NOMO-1 treated with dmso at 0.1 percent for 144 hours (cell line): ENCODE results near the gene TMEM179.
A peak's percentile ranks its signal among the peaks of the same experiment; 100 is the strongest.

ENCODE experiments used
- DNase-seq: peaks from one replicate; lab custom pipeline; 2025; ENCODE audit not compliant: unreplicated experiment; lab: John Stamatoyannopoulos, UW

Gene TMEM179

DNA sequence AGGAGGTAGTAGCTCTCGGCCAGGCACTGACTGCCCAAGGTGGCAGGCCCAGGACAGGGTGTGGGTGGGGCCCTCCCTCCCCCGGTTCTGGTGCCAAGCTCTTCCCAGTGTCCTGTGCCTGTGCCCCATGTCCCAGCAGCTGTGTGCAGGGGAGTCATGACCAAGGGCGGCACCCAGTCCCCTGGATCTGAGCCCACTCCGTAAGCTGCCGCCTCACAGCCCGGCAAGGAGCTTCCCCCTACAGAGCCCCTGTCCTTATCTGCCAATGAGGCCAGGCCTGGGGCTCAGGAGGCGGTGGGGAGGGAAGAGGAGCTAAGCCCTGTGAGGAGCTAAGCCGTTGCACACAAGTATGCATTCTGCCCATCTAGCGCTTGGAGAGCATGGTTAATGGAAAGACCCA, 30.6 kb downstream of the TMEM179 start:
- DNase-seq: no peak

DNA sequence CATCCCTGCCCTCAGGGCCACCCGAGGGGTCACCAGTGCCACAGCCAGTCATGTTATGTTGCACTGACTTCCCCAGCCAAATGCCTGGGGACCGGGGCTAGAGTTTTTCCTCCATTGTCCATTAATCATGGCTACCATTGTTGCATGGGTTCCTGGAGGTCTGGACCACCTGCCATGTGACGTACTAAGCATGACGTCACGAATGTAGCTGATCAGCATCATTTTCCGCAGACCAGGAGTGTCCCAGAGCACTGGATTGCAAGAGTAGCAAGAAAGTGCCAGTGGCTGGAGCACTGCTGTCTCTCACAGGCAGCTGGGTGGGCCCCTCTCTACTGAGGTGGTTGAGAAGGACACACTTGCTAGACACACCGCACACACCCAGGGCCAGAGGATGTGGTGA, 31.9 kb downstream of the TMEM179 start:
- no peak for DNase-seq

DNA sequence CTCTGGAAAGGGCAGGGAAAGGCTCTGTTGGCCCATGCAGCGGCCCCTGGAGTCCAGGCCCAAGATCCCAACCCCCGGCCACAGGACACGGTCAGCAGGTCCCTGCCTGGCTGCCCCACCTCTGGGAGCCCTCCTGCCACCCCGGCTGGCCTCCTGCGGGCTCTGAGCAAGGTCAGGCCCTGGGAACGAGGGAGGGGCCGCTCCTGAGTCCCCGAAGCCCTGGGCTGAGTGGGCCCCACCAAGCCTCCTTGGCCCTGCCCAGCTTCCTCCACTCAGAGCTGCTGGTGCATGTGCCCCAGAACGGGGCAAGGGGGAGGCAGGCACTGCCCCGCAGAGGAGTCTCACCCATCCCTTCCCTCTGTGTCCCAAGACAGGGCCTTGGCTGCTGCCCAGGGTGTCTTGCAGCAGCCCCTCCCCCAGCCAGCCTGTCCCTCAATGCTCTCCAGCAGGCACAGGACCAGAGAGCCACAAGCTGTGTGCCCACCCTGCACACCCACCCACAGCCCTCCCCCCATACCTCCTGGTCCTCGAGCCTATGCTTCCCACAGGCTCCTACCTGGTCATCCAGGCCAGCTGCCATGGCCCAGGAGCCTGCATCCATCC, 32.4 kb downstream of the TMEM179 start:
- no peak for DNase-seq

DNA sequence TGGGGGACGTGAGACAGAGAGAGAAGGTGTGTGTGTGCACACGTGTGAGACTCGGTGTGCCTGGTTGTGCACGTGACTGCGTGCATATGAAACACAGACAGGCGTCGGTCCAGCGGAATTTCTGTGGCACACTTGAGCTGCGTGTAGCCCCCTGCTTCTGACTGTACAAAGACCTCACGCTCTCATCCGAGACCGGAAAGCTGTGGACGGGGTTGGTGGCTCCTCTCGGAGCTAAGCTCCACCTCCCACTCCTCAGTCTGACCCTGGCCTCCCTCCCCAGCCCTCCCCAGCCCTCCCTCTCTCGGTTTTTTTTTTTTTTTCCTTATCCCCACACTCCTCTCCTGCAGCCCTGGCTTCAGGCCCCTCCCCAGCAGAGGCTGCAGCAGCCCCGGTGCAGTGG, 33.3 kb downstream of the TMEM179 start:
- no peak for DNase-seq

DNA sequence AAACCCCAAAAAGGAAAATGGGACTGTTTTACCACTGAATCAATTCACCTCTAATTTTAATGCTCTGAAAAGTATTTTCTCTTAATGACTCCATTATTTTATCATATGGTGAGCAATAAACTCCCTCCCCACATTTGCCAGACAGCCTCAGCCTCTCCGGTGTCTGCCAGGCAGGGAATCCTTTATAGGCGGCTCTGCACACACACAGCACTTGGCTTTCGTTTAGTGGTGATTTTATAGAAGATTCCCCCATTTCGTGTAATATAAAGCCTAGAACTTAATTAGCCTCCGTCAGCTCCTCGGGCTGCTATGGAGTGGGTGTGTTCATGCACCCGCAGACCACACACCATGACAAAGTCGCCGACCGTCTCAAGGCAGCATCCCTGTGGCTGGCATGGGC, 35.1 kb downstream of the TMEM179 start:
- DNase-seq: no peak

DNA sequence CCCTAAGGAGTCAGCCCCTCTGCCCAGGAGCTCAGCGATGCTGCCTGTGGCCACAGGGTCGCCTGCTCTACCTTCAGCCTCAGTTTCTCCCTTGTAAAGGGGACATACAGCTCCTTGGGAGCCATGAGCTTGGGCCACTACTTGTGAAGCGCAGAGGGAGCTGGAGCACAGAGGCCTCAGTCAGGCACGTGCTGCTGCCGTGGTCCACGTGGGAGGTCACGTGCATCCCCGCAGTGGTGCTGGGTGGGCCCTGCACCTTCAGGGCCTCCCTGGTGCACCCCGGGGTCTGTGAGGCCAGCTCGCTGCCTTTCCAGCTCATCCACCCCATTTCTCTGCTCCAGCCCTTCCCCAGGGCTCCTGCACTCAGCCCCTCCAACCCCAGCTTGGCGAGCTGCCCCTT, 36.0 kb downstream of the TMEM179 start:
- DNase-seq: no peak

DNA sequence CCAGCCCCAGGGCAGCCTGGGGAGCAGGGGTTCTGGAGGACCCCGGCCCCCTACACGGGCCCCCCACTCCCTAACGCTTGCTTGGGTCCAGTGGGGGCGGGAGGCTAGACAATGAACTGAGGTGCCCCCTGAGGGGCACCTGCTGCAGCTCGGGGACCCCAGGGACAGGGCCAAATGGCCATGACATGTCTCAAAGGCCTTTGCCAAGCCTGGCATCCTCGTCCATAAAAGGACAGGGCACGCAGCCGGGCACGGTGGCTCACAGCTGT, 36.7 kb downstream of the TMEM179 start:
- DNase-seq: no peak

DNA sequence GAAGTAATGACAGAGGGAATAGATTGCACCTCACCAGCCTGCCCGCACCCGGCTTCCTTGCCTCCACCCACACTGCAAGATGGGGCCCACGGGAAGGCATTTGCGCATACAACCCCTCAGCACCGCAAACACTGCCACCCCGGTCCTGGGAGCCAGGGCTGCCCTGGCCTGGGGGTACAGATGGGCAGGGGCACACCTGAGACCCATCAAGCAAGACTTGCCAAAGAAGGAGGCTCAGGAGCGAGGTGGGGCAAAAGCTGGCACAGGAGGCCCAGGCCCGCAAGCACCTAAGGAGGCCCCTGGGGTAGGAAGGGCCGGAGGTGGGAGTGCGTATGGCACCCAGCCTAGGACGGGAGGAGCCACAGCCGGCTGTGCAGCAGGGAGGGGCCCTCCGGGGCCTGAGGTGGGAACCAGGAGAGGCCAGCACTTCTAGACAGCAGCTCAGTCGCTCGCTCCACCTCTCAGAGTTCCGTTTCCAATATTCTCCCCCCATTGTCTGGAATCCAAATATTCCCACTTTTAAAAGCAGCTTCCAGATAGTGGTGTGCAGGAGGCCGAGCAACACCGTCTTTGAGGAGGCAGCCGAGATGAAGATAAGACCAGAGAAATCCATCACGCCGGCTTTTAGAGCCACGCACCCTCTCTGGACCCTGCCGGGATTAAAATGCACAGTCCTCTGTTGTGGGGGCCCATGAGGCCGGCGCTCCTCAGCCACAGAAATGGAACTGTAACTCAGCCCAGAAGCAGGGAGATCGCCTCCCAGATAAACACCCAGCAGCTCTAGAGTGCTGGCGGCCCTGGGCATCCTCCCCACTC, 37.2 kb downstream of the TMEM179 start:
- no peak for DNase-seq

DNA sequence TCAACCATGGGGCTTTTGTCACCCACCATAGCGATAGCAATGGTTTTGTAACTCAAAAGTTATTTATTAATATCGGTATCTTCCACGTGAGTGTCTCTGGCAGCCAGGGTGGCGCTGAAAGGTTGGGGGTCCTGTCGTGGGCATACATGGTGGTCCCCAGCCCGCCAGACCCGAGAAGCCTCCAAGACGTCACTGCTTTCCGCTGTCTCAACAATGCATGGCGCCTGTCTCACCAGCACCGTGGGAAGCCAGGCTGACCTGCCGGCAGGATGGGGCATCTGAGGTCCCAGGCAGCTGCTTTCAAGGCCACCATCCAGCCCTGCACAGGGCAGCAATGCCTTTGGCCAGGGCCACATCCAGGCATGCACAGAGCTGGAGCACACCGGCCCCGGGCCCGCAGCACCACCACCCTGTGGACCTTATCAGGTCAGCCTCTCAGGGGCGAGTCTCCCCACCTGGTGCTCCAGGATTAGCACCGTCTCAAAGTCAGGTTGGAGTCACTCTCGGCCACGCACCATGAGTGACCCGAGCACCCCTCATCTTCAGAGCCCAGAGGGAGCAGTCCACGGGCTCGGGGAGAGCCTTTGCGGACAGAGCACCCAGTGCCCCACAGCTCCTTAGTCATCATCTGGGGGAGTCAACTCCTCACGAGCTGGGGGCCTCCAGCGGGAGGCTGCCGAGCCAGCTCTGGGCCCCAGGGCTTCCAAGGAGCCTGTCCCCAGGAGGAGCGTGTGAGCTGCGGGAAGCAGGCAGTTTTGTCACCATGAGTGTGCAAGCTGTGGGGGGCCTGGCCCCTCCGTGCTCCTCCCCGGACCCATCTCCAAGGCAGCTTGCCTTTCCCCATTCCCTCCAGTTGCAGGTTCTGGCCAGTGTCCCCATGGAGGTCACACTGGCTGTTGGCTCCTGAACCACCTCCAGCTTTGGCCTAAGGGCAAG, 39.6 kb downstream of the TMEM179 start:
- no peak for DNase-seq

DNA sequence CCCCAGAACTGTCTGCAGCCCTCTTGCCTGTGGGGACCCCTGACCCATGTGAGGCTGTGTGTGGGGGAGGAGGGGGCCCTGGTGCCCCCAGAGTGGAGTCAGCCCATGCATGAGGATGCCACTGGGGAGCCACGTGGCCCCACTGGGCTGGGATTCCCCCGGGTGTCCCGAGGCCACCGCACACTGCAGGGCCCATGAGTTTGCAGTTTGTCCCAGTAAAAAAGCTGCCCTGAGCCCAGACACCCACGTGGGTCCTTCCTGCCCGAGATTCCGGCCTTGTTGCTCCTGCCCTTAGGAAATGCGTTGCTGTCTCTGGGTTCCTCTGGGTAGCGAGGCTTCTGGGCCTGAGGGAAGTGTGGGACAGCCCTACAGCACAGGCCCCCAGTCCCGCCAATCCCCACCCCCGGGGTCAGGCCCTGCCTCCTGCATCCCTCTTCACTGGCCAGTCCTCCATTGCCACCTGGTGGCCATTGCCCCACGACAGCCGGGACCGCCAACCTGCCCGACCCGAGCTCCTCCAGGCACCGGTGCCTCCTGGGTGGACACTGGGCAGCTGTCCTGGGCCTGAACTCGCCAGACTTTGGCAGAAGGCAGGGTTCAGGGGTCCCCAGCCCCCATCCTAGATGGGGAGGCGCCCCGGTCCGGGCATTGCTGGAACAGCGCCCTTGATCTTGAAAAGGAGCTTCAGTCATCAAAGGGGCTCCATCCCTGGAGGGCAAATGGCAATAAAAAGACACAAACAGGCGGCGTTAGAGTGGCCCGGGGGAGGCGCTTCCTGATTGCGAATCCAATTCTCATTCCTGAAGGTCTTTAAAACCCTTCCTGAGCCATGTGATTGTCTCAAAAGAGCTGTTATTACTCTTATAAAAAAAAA, 40.6 kb downstream of the TMEM179 start:
- DNase-seq: peak; percentile 7

DNA sequence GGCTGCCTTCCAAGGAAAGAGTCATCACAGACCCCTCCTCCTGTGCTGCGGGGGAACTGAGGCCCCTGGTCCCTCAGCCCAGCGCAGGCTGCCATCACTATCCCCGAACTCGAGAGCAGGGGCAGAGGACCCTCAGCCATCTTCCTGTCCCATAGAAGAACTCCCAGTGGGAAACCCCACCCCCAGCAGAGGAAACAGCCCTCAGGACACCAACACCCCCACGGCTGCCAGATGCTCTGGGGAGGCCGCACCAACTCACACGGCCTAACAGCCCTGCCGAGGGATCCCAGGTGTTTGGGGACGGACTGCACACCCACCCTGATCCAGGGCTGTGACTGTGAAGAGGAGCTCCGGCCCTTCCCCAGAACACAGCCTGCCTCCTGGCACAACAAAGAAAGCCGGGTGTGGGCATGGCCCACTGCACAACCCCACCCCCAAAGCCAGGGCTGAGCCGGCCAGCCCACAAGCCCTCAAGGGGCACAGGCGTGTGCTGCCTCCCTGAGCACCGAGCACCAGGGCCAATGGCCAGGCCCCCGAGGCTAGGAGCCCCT, 41.3 kb downstream of the TMEM179 start:
- no peak for DNase-seq

DNA sequence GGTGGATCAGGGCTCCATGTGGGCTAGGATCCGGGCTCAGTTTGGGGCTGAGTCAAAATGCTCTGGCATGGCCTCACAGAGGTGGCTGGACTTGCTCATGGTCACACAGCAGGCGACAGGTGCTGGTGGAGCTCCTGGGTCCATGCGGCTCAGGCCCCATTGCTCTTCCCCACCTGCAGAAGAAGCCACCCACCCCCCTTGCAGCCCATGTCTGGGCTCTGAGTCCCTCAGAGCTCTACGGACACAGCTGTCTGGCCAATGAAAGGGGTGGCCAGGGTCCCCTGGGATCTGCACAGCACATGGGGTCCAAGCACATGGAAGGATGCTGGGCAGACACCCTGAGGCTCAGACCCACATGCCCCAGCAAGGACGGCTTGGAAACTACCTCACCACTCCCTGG, 42.0 kb downstream of the TMEM179 start:
- DNase-seq: no peak

DNA sequence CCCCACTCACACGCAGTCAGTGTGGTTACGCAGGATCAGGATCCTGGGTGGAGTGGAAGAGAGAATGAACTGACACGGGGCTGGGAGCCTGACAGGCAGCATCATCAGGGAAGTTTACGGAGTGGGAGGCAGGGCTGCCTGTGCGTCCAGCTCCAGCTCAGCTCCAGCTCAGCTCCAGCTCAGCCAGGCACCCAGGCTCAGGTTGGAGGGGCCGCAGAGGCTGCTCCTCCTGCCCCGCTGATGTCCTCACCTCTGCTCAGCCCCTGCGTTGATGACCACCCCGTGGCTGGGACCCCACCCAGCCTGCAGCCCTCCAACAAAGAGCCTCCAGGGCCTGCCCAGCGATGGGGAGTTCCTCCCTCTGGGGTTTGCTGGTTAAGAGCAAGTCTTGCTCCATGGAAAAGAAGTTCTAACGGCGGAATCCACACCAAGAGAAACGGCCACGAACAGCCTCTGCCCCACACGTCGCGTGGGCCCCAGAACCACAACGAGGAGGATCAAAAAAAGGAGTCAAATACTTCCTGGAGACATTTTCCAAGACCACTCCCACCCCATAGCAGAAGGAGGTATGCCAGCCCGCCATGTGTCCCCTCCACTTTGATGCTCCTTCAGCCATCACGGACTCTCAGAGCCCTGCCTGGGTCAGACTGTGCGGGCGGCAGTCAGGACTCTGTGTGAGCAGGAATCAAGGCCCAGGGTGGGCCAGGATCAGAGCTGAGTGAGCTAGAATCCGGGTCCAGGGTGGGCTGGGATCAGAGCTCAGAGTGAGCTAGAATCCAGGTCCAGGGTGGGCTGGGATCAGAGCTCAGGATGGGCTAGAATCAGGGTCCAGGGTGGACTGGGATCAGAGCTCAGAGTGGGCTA, 42.7 kb downstream of the TMEM179 start:
- DNase-seq: no peak

DNA sequence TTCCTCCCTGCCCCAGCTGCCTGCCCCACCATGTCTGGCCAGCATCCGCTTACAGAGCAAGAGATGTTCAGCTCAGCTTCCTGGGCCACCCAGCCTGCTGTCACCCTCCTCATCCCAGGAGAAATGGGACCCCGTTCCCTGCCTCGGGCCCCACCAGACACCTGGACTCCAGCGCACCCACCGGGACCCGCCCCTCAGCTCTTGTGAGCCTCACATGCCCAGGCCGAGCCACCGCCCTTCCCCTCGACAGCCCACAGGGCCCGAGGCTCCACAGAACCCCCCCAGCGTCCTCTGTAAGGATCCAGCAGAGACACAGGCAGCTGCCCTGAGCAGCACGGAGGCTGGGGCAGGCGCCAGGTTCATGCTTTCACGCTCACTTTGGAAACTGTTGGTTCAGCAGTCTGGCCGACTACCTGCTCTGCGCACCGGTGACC, 43.4 kb downstream of the TMEM179 start:
- no peak for DNase-seq

DNA sequence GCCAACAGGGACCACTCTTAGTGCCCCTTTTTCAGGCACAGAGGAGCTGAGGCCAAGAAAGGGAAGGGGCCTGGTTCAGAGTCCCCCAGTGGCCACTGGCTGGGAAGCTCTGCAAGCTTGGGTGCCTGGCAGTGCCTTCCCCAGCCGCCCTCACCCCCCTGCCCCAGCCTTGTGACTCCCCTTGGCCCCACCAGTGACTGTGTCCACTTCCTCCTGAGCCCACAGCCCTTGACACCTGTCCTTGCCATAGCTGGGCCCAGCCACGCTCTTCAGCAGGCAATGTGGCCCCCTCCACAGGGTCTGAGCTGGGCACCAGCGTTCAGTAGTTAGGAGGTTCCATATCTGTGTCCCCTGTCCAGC, 44.0 kb downstream of the TMEM179 start:
- no peak for DNase-seq

DNA sequence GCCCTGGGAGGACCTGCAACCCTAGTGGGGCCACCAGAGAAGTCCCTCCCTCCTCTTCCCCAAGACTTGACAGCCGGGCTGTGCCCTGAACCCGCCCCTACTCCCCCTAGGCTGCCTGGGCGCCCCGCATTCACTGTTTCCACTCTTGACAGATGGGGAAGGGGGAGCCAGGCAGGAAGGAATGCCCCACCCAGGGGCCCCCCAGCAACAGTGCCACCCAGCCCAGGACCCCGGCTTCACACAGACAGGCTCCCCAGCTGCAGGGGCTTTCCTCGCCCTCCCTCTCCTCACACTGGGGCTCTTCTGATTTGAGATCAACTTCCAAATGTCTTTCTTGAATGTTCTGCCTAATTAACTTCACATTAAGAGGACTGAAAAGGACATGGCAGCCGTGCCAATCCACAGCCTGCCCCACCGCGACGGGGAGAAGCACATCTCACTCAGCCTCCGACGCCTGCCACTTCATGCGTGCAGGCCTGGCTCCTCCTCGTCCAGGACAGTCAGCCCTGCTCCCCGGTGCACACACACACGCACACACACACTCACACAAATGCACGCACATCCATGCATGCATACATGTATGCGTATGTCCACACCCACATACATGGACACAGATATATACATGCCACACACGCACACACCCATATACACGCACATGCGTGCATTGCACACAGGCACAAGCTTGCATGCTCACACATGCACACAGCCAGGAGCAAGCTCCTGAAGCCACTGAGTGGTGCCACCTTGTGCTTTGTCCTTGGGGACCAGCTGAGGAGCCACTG, 44.6 kb downstream of the TMEM179 start:
- no peak for DNase-seq

DNA sequence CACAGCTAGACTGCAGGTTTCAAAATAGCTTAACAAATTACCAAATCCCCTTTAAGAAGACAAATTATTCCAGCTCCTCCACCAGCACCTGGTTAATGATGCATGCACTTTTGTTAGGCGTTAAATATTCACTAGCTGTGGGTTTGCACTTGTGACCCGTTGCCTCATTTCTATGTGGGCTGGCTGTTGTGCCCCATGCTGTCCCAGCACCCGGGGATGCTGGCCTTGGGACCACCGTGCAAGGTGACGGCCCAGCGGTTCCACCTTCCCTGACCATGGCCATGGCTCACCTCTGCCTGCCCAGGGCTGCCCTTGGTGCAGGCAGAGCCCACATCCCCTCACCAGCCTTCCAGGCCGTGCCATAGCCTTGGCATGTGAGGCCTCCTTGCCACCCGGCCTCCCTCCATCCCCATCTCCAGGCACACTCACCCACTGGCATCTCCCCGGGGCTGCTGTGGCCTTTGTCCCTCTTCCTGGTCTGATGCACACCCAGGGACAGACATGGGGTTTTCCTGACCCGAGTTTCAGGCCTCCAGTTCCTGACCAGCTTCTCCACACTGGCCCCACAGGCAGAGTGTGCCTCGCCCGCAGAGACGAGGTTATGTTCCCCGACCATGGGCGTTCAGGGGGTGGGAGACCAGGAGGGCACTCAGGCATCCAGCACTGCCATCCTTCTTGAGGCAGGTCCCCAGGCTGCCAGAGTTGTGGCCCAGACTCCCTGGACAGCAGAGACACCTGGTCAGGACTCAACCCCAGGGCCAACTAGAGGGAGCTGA, 45.4 kb downstream of the TMEM179 start:
- no peak for DNase-seq
